Esophagus squamous epithelium (tissue), 5 donors: Measurements from ENCODE around the gene LFNG. TPM values are rescaled to one million over a fixed set of nuclear protein-coding genes. Genes with fewer than 3 reads are reported as not detected.

Experiments used
- DNase-seq: peaks from one replicate; lab custom pipeline; 2025; lab: John Stamatoyannopoulos, UW
- H3K27ac ChIP-seq, 4 donors: fragments of 200-600 bp; sonication (generic); one replicate each; pipeline ENCODE4 v1.5.1; 2016 to 2019; ENCODE audit warnings: mild to moderate bottlenecking in 1 of 4
- H3K27me3 ChIP-seq, 4 donors: fragments of 200-600 bp; sonication (generic); 1 replicate in 3 of 4; 2 replicates in 1 of 4; pipeline versions ENCODE4 v1.5.1 to v1.6.0; 2017 to 2021; ENCODE audit warnings: antibody characterized with exemption in 1 of 4
- H3K36me3 ChIP-seq, 3 donors: fragments of 200-600 bp; sonication (generic); one replicate each; pipeline ENCODE4 v1.5.1; 2016 to 2019
- H3K4me1 ChIP-seq, 3 donors: fragments of 200-600 bp; sonication (generic); one replicate each; pipeline ENCODE4 v1.5.1; 2017 to 2019
- H3K4me3 ChIP-seq, 4 donors: fragments of 200-600 bp; sonication (generic); 1 replicate in 3 of 4; 2 replicates in 1 of 4; pipeline ENCODE4 v1.5.1; 2016 to 2019; ENCODE audit warnings: mild to moderate bottlenecking in 2 of 4, moderate library complexity in 1 of 4
- H3K9me3 ChIP-seq, 3 donors: fragments of 200-600 bp; sonication (generic); one replicate each; pipeline ENCODE4 v1.5.1; 2016 to 2019
- CTCF ChIP-seq, 6 experiments: fragments of 450-650 bp in 4 of 6; fragments of 200-600 bp in 2 of 6; sonication (generic) in 2 of 6; IDR thresholded peaks; one replicate each; pipeline ENCODE4 v1.5.1; 2016 to 2019; ENCODE audit warnings: antibody characterized with exemption in 6 of 6, mild to moderate bottlenecking in 4 of 6, moderate library complexity in 4 of 6
- POLR2A ChIP-seq, 4 donors: fragments of 450-650 bp; IDR thresholded peaks; one replicate each; pipeline ENCODE4 v1.6.1; 2017; ENCODE audit warnings: antibody characterized with exemption in 4 of 4, mild to moderate bottlenecking in 4 of 4, moderate library complexity in 3 of 4
- WGBS, 2 donors: methylation state at CpG; one replicate each; pipeline ENCODE4 v1.1.5; 2018; 5-methylcytosine and 5-hydroxymethylcytosine counted together
- intact Hi-C: fragments of 100-400 bp; cut with DNase I; formaldehyde crosslinking; loops from one replicate; pipeline ENCODE4 v1.15.0; 2022
- total RNA-seq, 4 donors: library from RNA; depleted of rRNA; stranded (reverse); fragments of >200 nt; gene quantifications; one replicate each; pipeline ENCODE4 v1.1.0, GENCODE V29; 2016
- donor health status: DM: yes; HTN: yes; CAD: no.

LFNG gene
- total RNA-seq, 4 donors from 2014 or later, result 6.1 to 17.2 (median 11.9) TPM

- peak overlapping the region; percentile 11 to 69 (median 60) for H3K4me3 ChIP-seq
- H3K9me3 ChIP-seq, result no peaks in the 10 kb centered on the region
- H3K36me3 ChIP-seq, result peaks cover 0 to 29% (median 6%) of the 10 kb centered on the region in 3 donors
- TF ChIP-seq POLR2A (IDR thresholded peaks at IDR 0.05) (no peak), CTCF (IDR thresholded peaks at IDR 0.05) (peak in 1 of 6 experiments; percentile 7)
- intact Hi-C loops, result no loop called here
- 0% methylated on average over 2 of the region's 22 CpGs; no CpG with 5 or more reads in 1 of the 2 donors for WGBS, 2 donors
- peaks cover 75 to 97% (median 76%) of the 10 kb centered on the region in 3 donors for H3K4me1 ChIP-seq
- no peak for DNase-seq
- H3K27ac ChIP-seq, result peak overlapping the region; percentile 76 to 91 (median 83)
- peaks cover 0 to 94% (median 5%) of the 10 kb centered on the region in 4 donors for H3K27me3 ChIP-seq
Observed at GRCh38 chr7:2523461-2523936, 3.9 kb downstream of the LFNG start.

- H3K27ac ChIP-seq, result peak overlapping the region; percentile 76 to 91 (median 83)
- peaks cover 75 to 97% (median 79%) of the 10 kb centered on the region in 3 donors for H3K4me1 ChIP-seq
- WGBS, 2 donors, result 36% methylated on average over 7 of the region's 51 CpGs; no CpG with 5 or more reads in 1 of the 2 donors
- no peak for TF ChIP-seq CTCF (IDR thresholded peaks at IDR 0.05)
- no peak for DNase-seq
- peaks cover 0 to 29% (median 6%) of the 10 kb centered on the region in 3 donors for H3K36me3 ChIP-seq
- H3K27me3 ChIP-seq, result peaks cover 0 to 94% (median 3%) of the 10 kb centered on the region in 4 donors
- no peaks in the 10 kb centered on the region for H3K9me3 ChIP-seq
- peak overlapping the region; percentile 11 to 69 (median 60) for H3K4me3 ChIP-seq
- intact Hi-C loops, result no loop called here
Observed at GRCh38 chr7:2523941-2524807, 4.6 kb downstream of the LFNG start.

GRCh38 chr7:2524808-2525657 lies 5.5 kb downstream of the LFNG start:
- 40 to 60% methylated on average over 1 to 2 of the region's 53 CpGs for WGBS, 2 donors
- H3K4me3 ChIP-seq, result no peak overlapping the region

More at GRCh38 chr7:2524808-2525657, 5.5 kb downstream of the LFNG start:
- H3K27ac ChIP-seq, result peak overlapping the region; percentile 76 to 91 (median 83)
- intact Hi-C loops, result no loop called here
- peaks cover 0 to 98% (median 3%) of the 10 kb centered on the region in 4 donors for H3K27me3 ChIP-seq
- H3K4me1 ChIP-seq, result peaks cover 80 to 100% (median 87%) of the 10 kb centered on the region in 3 donors
- peaks cover 0 to 29% (median 6%) of the 10 kb centered on the region in 3 donors for H3K36me3 ChIP-seq
- TF ChIP-seq POLR2A (IDR thresholded peaks at IDR 0.05) (no peak), CTCF (IDR thresholded peaks at IDR 0.05) (no peak)
- no peak for DNase-seq
- no peaks in the 10 kb centered on the region for H3K9me3 ChIP-seq
